Suppressor macrophage treated with lipopolysaccharide for 4 hours (primary cell): ENCODE data around the gene UGT1A6.

Experiments
- DNase-seq: peaks from one replicate; pipeline ENCODE4 v3.0.0-alpha.2; 2020

Gene UGT1A6

DNA sequence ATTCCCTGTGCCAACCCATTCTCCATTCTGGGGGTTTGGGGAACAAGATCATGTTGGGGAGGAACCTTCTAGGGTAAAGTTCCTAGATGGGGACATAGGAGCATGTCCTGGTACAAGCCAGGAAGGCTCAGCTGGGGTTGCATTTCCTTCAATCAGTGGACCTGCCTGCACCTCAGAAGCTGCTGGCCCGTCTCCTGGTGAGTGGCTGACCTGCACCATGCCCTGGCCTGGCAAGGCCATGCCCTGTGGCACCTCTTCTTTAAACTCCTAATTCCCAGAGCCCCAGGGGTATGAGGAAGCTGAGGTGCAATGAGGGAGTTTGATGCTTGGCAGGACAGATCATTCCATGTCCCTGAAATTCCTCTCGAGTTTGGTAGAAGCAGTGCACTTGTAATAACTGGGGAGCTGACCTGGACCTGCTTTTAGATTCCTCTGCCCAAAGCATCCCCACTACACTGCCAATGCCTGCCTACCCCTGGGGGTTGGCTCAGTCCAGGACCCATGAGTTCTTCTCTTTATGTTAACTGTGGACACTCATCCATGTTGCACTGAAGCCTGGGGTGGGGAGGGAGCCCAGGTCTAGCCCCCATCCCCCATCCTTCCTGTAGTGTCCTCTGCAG is 110.7 kb downstream of the UGT1A6 start:
- DNase-seq = no peak

DNA sequence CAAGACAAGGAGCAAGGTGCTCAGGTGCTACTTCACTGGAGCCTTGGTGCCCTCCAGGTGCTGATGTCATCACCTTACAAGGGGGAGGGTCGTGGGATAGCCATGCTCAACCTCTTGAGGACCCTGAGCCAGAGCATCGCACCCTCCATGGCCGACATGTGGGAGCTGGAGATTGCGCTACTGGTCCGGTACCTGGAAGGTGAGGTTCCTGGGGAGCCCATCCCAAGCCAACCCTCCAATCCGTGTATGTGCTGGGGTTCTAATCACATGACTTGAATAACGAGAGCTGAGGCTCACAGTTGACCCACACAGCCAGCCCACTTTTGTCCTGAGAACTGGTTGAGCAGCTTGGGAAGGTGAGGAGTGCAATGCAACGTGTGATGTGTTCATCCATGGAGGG is 111.3 kb downstream of the UGT1A6 start:
- no peak for DNase-seq

DNA sequence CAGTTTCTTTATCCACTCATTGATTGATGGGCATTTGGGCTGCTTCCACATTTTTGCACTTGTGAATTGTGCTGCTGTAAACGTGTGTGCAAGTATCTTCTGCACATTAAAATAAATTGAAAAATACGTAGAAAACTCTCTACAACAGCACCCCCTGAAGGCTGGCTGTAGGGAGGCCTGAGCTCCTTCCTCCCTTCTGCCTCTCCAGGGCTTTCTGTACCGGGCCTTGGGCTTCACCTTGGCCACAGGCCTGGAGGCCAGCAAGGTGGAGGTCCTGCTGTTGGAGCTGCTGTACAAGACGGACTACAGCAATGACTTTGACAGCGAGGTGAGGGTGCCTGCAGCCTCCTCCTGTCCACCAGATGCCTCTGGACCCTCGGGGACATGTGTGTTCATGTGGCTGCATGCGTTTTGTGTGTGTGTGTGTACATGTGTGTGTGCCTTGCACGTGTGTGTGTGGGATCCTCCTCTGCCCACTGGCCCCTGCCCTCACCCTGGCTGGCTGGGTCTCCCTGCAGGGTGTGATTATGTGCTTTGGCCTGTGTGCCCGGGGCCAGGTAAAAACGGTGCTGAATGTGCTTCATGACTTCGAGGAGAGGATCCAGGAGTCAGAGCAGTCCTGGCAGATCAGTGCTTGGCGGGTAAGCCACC is 114.7 kb downstream of the UGT1A6 start:
- no peak for DNase-seq

DNA sequence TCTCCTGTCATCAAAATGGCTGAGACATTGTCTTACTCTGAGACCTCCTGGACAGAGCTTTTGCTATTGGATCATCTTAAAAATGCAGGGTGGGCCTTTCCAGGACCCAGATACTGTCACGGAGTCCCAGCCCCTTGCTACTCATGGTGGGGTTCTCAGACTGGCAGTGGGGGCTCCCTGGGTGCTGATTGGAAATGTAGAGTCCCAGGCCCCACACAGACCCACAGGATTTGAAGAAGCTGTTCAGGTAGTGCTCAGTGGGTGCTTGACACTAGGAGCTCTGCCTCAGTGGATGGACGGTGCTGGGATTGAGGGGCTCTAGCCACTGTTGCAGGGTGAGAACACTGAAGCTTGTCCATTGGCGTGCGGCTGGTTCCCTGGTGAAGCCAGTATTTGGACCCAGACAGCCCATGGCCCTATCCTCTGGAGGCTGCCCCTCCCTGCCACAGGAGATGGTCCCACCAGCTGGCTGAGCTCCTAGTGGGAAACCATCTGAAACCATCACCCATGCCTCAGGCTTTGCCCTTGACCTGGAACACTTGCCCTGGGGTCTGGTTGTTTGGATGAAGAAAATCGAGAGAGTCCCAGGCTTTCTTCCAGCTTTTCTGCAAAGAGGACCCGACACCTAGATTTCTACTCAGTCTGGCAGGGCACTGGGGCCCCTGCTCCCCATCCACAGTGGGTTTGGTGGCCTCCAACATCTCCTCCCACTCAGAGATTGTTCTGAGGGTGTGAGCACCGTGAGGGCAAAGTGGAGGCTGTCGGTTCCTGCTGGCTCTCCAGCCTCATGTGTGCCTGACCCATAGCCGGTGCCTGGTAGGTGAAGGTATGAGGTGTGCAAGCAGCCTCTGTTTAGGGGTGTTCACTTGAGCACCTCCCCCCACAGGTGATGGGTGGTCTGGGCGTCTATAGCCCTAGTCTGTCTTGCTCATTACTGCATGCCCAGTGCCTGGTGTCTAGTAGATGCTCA is 115.6 kb downstream of the UGT1A6 start:
- DNase-seq = no peak

DNA sequence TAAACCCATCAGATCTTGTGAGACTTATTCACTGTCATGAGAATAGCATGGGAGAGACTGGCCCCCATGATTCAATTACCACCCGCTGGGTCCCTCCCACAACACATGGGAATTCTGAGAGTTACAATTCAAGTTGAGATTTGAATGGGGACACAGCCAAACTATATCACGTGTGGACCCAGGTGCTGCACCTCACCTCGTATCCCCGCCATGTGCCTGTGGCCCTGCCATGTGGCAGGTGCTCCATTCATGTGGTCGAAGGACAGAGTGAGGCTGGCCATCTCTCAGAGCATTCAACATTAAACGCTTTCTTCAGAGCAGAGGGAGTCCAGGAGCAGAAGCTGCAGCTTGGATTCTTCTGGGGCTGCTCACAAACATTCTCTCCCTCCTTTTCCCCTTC is 117.7 kb downstream of the UGT1A6 start:
- no peak for DNase-seq

DNA sequence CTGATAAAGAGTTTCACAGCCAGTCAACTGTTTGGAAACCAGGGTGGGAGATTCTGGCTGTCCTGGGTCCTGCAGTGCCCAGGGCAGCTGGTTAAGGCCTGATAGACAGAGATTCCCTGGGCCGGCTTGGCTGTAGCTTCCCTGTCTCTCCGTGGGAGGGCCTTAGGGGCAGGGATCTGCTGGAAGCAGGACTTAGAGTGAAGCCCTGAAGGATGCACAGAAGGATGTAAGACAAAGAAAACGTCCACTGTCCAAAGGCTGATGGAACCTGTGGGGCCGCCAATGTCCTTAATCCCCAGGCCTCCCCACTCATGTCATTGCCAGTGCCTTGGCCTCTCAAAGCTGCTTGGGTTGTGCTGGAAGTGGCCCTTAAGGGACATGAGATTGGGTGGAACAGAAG is 118.4 kb downstream of the UGT1A6 start:
- no peak for DNase-seq

DNA sequence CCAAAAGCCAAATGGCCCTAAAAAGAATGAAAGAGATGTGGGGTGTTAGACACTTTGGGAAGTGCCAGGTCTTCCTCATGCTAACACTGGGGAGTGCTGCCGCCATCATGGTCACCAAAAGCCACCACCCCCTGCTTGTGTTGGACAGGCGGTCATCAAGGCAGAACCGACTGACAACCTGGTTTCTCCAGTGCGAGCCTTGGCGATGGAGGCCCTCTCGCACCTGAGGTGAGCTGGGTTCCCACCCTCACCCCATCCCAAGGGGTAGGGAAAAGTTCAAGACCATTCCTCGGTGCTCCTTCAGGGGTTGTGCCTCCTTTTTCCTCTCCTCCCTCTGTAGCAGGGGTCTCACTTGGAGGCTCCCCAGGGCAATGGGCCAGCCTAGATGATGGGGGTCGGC is 119.0 kb downstream of the UGT1A6 start:
- no peak for DNase-seq

DNA sequence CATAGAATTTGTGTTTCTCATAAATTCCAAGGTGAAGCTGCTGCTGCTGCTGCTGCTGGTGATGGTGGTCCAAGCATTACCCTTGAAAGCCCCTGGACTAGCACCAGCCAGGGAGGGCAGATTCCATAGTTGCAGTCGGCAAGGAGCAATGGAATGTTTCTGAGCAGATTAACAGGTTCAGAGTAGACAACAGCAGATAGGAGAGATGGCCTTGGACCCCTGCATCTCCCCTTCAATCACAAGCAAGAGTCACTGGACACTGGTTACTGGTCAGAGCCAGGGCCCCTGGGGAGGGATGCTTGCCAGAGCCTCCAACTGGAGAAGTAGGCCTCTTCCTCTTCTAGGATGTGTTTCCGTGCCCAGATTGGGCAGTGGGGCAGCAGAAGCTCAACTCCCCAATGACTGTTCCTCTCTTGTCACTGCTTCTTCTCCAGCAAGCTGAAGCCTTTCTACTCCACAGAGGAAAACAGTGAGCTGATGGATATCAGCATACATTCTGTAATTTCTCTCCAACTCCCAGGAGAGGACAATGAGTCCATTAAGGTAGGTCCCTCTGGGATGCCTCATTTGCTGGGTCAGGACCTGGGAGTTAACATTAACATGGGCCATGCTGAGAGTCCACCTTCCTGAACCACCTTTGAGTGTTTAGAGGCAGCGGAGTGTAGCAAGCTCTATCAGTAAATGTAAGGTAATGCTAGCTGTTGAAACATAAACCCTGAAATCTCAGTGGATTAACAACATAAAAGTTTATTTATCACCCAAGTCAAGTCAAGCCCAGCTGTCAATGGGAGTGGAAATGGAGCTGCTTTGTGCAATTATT is 120.8 kb downstream of the UGT1A6 start:
- no peak for DNase-seq

DNA sequence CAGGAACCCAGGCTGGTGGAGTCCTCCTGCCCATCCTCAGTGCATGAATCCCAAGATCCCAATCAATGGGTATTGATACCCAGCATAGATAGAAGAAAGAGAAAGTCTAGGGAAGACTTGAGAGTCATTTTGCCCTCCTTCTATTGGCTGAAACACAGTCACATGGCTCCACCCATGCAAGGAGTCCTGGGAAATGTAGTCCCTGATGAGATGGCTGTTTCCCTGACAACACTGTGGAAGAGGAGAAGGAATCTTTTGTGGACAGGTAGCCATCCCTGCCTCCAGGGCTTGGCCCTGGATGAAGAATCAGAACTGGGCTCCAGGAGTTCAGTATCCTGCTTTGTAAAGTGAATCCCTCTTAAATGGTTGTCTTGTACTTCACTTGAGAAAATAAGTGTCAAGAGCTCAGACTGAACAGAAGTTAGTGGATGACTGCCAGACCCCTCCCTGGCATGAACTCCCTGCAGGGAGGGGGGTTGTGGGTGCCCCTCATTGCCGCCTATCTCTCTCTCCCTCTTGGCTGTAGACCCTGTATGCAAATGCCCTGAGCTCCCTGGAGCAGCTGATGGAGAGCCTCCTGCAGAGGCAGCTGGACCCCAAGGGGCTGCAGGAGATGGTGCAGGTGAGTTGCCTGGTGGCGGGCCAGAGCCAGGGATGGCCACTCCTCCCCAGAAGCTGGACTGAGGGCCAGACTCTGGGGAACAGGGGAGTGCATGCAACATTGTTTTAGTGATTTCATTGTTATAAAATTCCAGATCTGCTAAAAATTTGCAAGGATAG is 121.6 kb downstream of the UGT1A6 start:
- DNase-seq = no peak

DNA sequence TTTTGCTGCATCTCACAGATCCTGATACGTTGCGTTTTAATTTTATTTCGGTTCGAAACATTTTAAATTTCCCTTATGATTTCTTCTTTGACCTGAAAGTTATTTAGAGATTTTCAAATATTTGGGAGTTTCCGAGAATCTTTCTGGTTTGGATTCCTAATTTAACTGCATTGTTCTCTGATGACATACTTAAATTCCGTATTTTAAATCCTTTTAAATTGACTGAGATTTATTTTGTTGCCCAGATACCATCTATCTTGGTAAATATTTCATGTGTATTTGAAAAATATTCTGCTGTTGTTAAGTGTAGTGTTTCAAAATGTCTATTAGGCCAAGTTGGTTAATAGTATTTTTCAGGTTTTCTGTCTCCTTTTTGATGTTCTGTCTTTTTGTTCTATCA is 123.2 kb downstream of the UGT1A6 start:
- no peak for DNase-seq

DNA sequence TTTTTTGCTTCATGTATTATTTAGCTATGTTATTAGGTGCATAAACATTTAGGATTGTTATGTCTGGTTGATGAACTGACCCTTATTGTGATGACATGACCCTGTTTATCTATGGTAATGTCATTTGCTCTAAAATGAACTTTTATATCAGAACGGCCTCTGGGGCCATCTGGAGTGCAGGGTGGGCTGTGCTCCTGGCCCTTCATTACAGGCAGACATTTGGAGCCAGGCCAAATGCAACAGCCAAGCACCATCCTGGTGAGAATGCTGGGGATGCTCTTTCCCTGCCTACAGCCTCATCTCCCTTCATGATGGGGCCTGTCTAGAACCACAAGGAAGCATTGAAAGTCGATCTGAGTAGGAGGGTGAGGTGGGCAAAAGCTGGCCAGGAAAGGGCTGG is 123.6 kb downstream of the UGT1A6 start:
- DNase-seq = no peak

DNA sequence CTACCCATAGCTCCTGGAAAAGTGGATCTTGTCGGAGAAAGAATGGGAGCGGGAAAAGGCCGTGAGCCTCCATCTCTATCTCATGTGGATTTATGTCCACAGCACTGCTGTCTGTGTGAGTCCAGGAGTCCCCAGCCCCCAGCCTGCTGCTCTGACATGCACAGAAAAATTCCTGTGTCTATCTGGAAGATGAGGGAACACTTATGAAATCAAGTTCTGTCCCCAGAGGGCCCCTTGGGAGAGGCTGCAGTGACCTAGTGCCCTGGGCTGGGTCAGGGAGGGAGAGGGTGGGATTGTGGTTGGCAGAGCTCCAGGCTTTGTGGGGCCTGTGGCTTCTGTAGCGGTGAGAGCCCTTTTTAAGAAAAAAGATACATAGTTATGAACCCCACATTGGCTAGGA is 124.1 kb downstream of the UGT1A6 start:
- DNase-seq = no peak

DNA sequence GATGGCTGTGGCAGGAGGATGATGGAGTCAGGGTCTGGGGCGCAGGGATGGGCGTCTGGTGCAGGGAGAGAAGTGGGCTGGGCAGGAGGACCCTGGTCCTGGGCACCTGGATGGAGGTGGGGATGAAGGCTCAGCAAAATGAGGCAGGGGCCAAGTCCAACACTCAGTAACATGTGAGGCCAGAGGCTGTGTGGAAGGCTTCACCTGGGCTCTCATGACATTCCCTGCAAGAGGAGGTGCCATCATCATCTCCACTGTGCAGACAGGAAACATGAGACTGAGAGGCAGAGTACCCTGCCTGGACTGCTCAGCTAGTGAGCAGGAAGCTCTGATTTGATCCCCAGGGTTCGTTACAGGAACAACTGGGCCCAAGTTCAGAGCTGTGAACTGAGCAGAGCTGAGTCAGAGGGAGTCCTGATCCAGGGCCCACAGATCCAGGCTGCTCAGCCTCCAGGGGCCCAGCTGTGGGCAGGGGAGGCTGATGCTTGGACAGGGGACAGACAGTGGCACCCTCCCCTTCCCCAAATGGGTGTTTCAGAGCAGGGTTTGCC is 124.7 kb downstream of the UGT1A6 start:
- DNase-seq = no peak

DNA sequence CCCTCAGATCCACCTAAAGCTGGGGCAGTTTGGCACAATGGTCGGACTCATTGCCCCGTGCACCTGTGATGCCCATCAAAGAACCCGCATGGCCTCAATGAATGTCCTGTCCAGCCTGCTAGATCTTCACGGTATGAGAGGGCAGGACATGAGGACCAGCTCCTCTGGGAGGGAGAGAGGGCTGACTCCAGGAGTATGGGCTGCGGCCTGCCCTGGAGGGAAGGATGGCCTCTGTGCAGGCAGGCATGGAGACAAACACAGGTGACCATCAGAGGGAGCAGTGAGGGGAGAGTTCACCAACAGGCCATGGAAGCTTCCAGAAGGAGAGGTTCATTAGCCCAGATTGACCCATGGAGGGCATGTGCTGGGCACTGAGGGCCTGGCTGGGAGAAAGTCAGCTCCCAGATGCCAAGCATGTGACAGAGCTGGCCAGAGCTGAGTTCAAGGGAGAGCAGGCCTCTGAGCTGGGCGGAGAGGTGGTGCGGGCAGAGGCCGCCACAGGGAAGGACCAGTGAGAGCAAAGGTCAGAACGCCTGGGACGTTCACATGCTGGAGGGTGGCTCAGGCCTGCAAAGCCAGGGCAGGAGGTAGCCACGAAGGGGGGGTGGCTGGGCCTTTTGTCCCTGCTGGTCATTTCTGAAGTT is 125.4 kb downstream of the UGT1A6 start:
- no peak for DNase-seq

DNA sequence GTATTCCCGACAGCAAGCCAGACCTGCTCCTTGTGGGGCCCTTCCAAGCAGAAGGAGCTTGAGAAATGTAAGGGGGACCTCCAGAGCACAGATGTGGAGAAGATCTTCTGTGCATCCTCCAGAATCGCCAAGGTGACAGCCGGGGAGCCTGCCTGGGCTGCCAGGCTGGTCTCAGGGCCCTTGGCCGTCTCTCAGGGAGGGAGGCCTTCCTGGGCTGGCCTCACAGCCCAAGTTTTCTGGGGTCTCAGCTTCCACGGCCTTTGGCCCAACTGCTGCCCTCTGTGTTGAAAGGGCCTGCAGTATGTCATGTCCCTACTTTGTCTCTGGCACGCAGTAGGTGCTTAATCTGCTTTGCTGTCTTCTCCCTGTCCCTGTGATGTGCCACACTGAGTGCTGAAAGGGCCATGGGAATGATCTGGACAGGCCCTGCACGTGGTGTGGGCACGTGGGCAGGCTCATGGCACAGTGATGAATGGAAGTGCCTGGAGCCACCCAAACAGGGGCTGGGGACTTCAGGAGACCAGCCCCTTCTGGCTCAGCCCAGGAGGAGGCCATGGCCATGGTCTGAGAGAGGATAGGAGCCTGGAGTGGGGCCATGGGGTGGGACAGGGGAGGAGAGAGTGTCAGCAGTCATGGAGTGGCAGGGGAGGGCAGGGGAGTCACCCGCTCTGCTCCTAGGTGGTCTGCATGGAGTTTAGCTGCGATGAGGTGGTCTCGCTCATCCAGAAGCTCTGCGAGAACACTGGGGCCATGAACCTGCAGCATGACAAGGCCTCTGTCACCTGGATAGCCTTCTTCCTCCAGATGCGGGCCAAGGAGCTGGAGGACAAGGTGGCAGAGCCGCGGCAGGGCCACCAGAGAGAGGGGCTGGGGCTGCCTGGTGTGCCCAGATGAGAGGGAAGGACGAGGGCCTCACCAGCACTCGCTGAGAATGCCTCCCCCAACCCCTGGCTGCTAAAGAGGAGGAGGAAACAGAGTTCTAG is 126.2 kb downstream of the UGT1A6 start:
- no peak for DNase-seq

DNA sequence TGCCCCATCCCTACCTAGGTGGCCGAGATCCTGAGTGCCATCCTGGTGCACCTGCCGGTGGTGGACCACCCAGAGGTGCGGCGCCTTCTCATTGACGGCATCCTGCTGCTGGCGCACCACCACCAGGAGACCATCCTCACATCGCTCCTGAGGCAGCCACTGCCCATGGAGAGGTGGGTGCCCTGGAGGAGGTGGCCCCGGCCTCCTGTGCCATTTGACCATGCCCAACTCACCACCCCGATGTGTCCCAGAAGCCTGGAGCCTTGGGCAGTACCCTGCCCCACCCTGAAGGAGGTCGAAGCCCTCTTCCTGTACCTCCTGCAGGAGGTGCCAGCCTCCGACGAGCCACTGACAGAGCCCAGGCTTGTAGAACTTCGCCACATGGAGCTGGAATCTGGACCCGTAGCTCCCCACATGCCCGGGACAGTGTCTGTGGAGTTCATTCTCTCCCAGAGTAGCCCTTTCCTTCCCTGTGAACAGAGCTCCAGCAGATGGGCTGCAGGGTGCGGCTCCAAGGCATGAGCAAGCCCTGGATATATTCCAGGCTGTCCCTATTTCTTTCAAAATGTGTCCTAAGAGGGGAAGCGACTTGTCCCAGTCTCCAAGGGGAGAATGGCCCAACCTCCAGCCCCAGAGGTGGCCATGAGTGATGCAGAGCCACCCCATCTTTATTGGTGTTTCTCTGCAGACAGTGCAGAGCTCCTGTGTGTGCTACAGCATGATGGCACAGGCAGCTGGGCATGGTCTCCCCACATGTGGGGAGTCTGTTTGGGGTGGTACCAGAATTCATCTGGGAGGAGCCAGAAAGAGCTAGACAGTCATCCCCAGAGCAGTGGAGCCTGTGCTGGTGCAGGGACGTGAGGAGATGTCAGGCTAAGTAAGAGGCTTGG is 127.4 kb downstream of the UGT1A6 start:
- DNase-seq = no peak

DNA sequence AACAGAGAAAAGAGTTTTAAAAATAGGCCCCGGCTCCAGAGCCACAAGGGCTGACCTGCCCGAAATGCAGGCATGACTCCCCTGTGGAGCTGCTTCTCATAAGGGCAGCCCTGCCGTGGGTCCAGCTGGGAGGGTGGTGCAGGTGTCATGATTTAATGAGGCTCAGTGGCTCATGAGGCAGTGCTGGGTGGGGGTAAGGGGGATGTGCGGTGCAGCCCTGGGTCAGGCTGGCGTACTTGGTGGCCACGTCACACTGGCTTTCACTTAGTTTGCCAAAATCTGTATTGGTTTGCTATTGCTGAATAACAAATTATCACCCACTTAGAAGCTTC is 128.1 kb downstream of the UGT1A6 start:
- DNase-seq = no peak

DNA sequence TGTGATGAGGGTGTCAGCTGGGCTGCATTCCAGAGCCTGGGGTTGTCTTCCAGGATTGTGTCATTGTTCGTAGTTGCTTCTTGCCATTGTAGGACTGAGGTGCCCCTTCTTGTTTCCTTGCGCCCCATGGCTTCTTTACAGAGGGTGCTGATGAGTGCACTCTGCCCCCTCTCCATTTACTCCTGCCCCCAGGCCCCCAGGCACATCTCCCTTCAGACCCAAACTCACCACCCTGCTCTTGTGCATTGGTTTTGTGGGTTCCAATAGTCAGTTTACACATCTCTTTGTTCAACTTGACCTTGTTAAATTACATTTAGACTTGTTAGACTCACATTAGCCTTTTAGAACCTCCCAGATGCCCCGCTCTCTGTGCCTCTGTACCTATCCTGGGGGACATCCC is 128.5 kb downstream of the UGT1A6 start:
- no peak for DNase-seq

DNA sequence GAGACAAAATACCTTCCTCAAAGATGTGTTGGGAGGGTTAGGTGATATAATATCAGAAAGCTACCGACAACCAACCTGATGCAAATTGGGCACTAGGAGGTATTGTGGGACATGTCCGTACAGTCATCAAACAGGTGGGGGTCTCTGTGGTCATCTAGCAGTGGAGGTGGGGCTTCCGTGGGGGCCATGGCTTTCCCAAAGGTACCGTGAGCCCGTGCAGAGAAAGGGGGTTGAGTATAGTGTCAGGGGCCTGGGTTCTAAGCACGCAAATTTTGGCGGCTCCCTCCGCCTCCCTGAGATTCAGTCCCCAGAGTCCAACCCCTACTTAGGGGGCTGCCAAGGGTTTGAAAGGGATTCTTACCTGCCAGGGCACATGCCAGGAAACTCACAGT is 129.0 kb downstream of the UGT1A6 start:
- DNase-seq = no peak
